Measurements from ENCODE around the gene MYO1E.

Gene MYO1E

GRCh38 chr15:59309405-59309804 is 63.3 kb downstream of the MYO1E start:
- DNase-seq (ENCODE audit: low spot score), result no peak
- no peak for TF ChIP-seq CTCF (IDR thresholded peaks at IDR 0.05; ENCODE audit: extremely low read depth, insufficient read depth, missing control alignments)
- in situ Hi-C loops (cut with MboI; ENCODE audit: low pct_unique_long_range_greater_than_20kb, low sequenced_read_pairs, unreplicated experiment), result no loop called here

GRCh38 chr15:59307165-59307537 is 65.5 kb downstream of the MYO1E start:
- TF ChIP-seq CTCF (IDR thresholded peaks at IDR 0.05; ENCODE audit: extremely low read depth, insufficient read depth, missing control alignments), result no peak
- DNase-seq (ENCODE audit: low spot score), result no peak
- in situ Hi-C loops (cut with MboI; ENCODE audit: low pct_unique_long_range_greater_than_20kb, low sequenced_read_pairs, unreplicated experiment), result no loop called here

GRCh38 chr15:59306520-59307164 is 66.0 kb downstream of the MYO1E start:
- no peak for TF ChIP-seq CTCF (IDR thresholded peaks at IDR 0.05; ENCODE audit: extremely low read depth, insufficient read depth, missing control alignments)
- DNase-seq (ENCODE audit: low spot score), result no peak
- in situ Hi-C loops (cut with MboI; ENCODE audit: low pct_unique_long_range_greater_than_20kb, low sequenced_read_pairs, unreplicated experiment), result no loop called here

GRCh38 chr15:59304807-59305206 is 67.9 kb downstream of the MYO1E start:
- TF ChIP-seq CTCF (IDR thresholded peaks at IDR 0.05; ENCODE audit: extremely low read depth, insufficient read depth, missing control alignments), result no peak
- in situ Hi-C loops (cut with MboI; ENCODE audit: low pct_unique_long_range_greater_than_20kb, low sequenced_read_pairs, unreplicated experiment), result no loop called here
- no peak for DNase-seq (ENCODE audit: low spot score)

GRCh38 chr15:59304034-59304795 is 68.5 kb downstream of the MYO1E start:
- no peak for DNase-seq (ENCODE audit: low spot score)
- in situ Hi-C loops (cut with MboI; ENCODE audit: low pct_unique_long_range_greater_than_20kb, low sequenced_read_pairs, unreplicated experiment), result no loop called here
- TF ChIP-seq CTCF (IDR thresholded peaks at IDR 0.05; ENCODE audit: extremely low read depth, insufficient read depth, missing control alignments), result no peak

- DNase-seq (ENCODE audit: low spot score), result no peak
- in situ Hi-C loops (cut with MboI; ENCODE audit: low pct_unique_long_range_greater_than_20kb, low sequenced_read_pairs, unreplicated experiment), result no loop called here
- no peak for TF ChIP-seq CTCF (IDR thresholded peaks at IDR 0.05; ENCODE audit: extremely low read depth, insufficient read depth, missing control alignments)
Observed at GRCh38 chr15:59303633-59304032, 69.0 kb downstream of the MYO1E start.

All from GM13977 (cell line).